Peyer's patch (tissue), 4 donors: ENCODE data around the gene IBTK. TPM values are rescaled to one million over a fixed set of nuclear protein-coding genes. Genes with fewer than 3 reads are reported as not detected.
"Not testable (repeated sequence)": the region's sequence is repeated elsewhere in the genome, so short reads cannot be mapped to it uniquely, and the experiment has no call there.

Experiments used
- DNase-seq, 3 donors: peaks; one replicate each; pipeline ENCODE4 v3.0.0-alpha.2; 2017 to 2019
- H3K27ac ChIP-seq, 4 donors: fragments of 200-600 bp; sonication (generic); one replicate each; pipeline ENCODE4 v1.5.1; 2016 to 2019
- H3K27me3 ChIP-seq, 2 donors: fragments of 200-600 bp; sonication (generic); one replicate each; pipeline ENCODE4 v1.5.1; 2019
- H3K36me3 ChIP-seq, 3 donors: fragments of 200-600 bp; sonication (generic); one replicate each; pipeline ENCODE4 v1.5.1; 2016 to 2019
- H3K4me1 ChIP-seq, 4 donors: fragments of 200-600 bp; sonication (generic); one replicate each; pipeline ENCODE4 v1.5.1; 2016 to 2019
- H3K4me3 ChIP-seq, 4 donors: fragments of 200-600 bp; sonication (generic); 1 replicate in 3 of 4; 2 replicates in 1 of 4; pipeline ENCODE4 v1.5.1; 2016 to 2019; ENCODE audit warnings: mild to moderate bottlenecking in 1 of 4
- H3K9me3 ChIP-seq, 4 donors: fragments of 200-600 bp; sonication (generic); one replicate each; pipeline ENCODE4 v1.5.1; 2016 to 2019; ENCODE audit warnings: mild to moderate bottlenecking in 1 of 4
- CTCF ChIP-seq, 6 experiments: fragments of 450-650 bp in 4 of 6; fragments of 200-600 bp in 2 of 6; sonication (generic) in 1 of 6; IDR thresholded peaks; one replicate each; pipeline ENCODE4 v1.5.1; 2017 to 2019; ENCODE audit warnings: antibody characterized with exemption in 6 of 6, mild to moderate bottlenecking in 3 of 6, moderate library complexity in 1 of 6
- POLR2A ChIP-seq, 2 donors: fragments of 450-650 bp; IDR thresholded peaks; one replicate each; pipeline ENCODE4 v1.5.1; 2017; ENCODE audit warnings: antibody characterized with exemption in 2 of 2, mild to moderate bottlenecking in 2 of 2, moderate library complexity in 2 of 2
- total RNA-seq, 4 donors: library from RNA; depleted of rRNA; stranded (reverse); fragments of >200 nt; gene quantifications; one replicate each; pipeline ENCODE4 v1.1.0, GENCODE V29; 2016

Gene IBTK, protein sequence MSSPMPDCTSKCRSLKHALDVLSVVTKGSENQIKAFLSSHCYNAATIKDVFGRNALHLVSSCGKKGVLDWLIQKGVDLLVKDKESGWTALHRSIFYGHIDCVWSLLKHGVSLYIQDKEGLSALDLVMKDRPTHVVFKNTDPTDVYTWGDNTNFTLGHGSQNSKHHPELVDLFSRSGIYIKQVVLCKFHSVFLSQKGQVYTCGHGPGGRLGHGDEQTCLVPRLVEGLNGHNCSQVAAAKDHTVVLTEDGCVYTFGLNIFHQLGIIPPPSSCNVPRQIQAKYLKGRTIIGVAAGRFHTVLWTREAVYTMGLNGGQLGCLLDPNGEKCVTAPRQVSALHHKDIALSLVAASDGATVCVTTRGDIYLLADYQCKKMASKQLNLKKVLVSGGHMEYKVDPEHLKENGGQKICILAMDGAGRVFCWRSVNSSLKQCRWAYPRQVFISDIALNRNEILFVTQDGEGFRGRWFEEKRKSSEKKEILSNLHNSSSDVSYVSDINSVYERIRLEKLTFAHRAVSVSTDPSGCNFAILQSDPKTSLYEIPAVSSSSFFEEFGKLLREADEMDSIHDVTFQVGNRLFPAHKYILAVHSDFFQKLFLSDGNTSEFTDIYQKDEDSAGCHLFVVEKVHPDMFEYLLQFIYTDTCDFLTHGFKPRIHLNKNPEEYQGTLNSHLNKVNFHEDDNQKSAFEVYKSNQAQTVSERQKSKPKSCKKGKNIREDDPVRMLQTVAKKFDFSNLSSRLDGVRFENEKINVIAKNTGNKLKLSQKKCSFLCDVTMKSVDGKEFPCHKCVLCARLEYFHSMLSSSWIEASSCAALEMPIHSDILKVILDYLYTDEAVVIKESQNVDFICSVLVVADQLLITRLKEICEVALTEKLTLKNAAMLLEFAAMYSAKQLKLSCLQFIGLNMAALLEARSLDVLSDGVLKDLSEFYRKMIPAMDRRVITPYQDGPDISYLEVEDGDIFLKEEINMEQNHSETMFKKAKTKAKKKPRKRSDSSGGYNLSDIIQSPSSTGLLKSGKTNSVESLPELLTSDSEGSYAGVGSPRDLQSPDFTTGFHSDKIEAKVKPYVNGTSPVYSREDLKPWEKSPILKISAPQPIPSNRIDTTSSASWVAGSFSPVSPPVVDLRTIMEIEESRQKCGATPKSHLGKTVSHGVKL (N-terminal part only)
- 10 to 100 TPM; 30.3 to 45.2 (median 35.9) TPM for total RNA-seq

- DNase-seq = peak; percentile 91 to 98 (median 97)
- Histone ChIP-seq H3K27ac (peak within 1 kb of the TSS; percentile 86 to 95 (median 90)), H3K27me3 (no peaks in the 10 kb centered on the region), H3K4me3 (peak within 1 kb of the TSS; percentile 80 to 90 (median 84)), H3K36me3 (no peaks in the 10 kb centered on the region), H3K9me3 (no peaks in the 10 kb centered on the region), H3K4me1 (peaks cover 0 to 21% (median 2%) of the 10 kb centered on the region in 4 donors)
- TF ChIP-seq CTCF (IDR thresholded peaks at IDR 0.05) (peak in 1 of 6 experiments; percentile 2), POLR2A (IDR thresholded peaks at IDR 0.05) (peak; percentile 74 to 78)
These were observed at the start of gene IBTK for GRCh38 chr6:82247505-82248272. Gene IBTK, minus strand, starts transcription at chr6:82247744. Its CDS starts 7,258 bp downstream, at chr6:82240486.

- TF ChIP-seq POLR2A (IDR thresholded peaks at IDR 0.05) = no peak
- TF ChIP-seq CTCF (IDR thresholded peaks at IDR 0.05) = no peak
- Histone ChIP-seq H3K36me3 (no peaks in the 10 kb centered on the region), H3K27me3 (no peaks in the 10 kb centered on the region), H3K4me1 (no peaks in the 10 kb centered on the region), H3K4me3 (no peak overlapping the region), H3K27ac (no peak overlapping the region), H3K9me3 (no peaks in the 10 kb centered on the region)
- DNase-seq = no peak
These were observed 36.3 kb upstream of the IBTK start for GRCh38 chr6:82283771-82284410.

- not testable (repeated sequence) for H3K4me1 ChIP-seq, H3K27me3 ChIP-seq, H3K36me3 ChIP-seq, H3K9me3 ChIP-seq, DNase-seq, H3K4me3 ChIP-seq
- H3K27ac ChIP-seq = peak overlapping the region in 1 of 4 donors; percentile 5
These were observed 34.0 kb upstream of the IBTK start for GRCh38 chr6:82281550-82281949.

DNA sequence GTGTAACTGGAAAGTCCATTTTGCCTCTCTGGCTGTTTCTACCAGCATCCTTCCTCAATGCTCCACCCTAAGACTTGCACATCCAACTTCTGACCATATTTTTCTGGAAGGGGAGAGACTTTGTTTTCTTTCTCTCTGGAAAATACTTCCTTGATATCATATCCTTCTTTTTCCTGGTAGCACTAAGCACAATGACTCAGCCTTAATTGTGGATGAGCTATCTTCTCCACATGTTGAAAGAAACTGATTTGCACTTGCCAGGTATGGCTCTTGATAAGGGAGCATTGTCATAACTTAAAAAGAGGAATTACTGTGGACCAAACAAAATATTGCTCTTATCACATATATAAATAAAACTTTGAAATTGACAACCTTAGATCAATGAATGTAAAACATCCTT is 30.1 kb upstream of the IBTK start:
- Histone ChIP-seq H3K4me1 (no peaks in the 10 kb centered on the region), H3K27me3 (no peaks in the 10 kb centered on the region), H3K9me3 (no peaks in the 10 kb centered on the region), H3K36me3 (no peaks in the 10 kb centered on the region), H3K27ac (no peak overlapping the region), H3K4me3 (no peak overlapping the region)
- TF ChIP-seq POLR2A (IDR thresholded peaks at IDR 0.05) = no peak
- no peak for TF ChIP-seq CTCF (IDR thresholded peaks at IDR 0.05)
- no peak for DNase-seq

GRCh38 chr6:82275686-82276085 is 28.1 kb upstream of the IBTK start:
- H3K36me3 ChIP-seq = no peaks in the 10 kb centered on the region
- no peak for DNase-seq
- H3K27me3 ChIP-seq = no peaks in the 10 kb centered on the region
- no peaks in the 10 kb centered on the region for H3K4me1 ChIP-seq
- no peak overlapping the region for H3K4me3 ChIP-seq
- H3K27ac ChIP-seq = no peak overlapping the region
- no peak for TF ChIP-seq CTCF (IDR thresholded peaks at IDR 0.05)
- TF ChIP-seq POLR2A (IDR thresholded peaks at IDR 0.05) = no peak
- H3K9me3 ChIP-seq = no peaks in the 10 kb centered on the region
